ENCODE data around the gene PTPRD.

The PTPRD gene

GRCh38 chr9:10260501-10260900 is 352.3 kb downstream of the PTPRD start:
- no peak for DNase-seq

GRCh38 chr9:10259668-10260067 is 353.1 kb downstream of the PTPRD start:
- no peak for DNase-seq

- no peak for DNase-seq
Observed at GRCh38 chr9:10255758-10256157, 357.0 kb downstream of the PTPRD start.

- no peak for DNase-seq
Observed at GRCh38 chr9:10254338-10254737, 358.5 kb downstream of the PTPRD start.

- no peak for DNase-seq
Observed at GRCh38 chr9:10253341-10253740, 359.5 kb downstream of the PTPRD start.

GRCh38 chr9:10252174-10252573 is 360.6 kb downstream of the PTPRD start:
- DNase-seq: no peak

- no peak for DNase-seq
Observed at GRCh38 chr9:10251490-10251889, 361.3 kb downstream of the PTPRD start.

- DNase-seq: no peak
Observed at GRCh38 chr9:10250219-10250618, 362.6 kb downstream of the PTPRD start.

GRCh38 chr9:10248890-10249289 is 363.9 kb downstream of the PTPRD start:
- no peak for DNase-seq

- no peak for DNase-seq
Observed at GRCh38 chr9:10242255-10242654, 370.5 kb downstream of the PTPRD start.

- DNase-seq: no peak
Observed at GRCh38 chr9:10238087-10238486, 374.7 kb downstream of the PTPRD start.

GRCh38 chr9:10237584-10237983 is 375.2 kb downstream of the PTPRD start:
- no peak for DNase-seq

- DNase-seq: no peak
Observed at GRCh38 chr9:10236161-10236560, 376.6 kb downstream of the PTPRD start.

GRCh38 chr9:10235376-10235775 is 377.4 kb downstream of the PTPRD start:
- no peak for DNase-seq

- no peak for DNase-seq
Observed at GRCh38 chr9:10232352-10232930, 380.4 kb downstream of the PTPRD start.

- DNase-seq: no peak
Observed at GRCh38 chr9:10230512-10230911, 382.3 kb downstream of the PTPRD start.

GRCh38 chr9:10228082-10228481 is 384.7 kb downstream of the PTPRD start:
- no peak for DNase-seq

GRCh38 chr9:10226996-10227395 is 385.8 kb downstream of the PTPRD start:
- no peak for DNase-seq

- DNase-seq: no peak
Observed at GRCh38 chr9:10212702-10213101, 400.1 kb downstream of the PTPRD start.

- no peak for DNase-seq
Observed at GRCh38 chr9:10208691-10209069, 404.1 kb downstream of the PTPRD start.

- DNase-seq: no peak
Observed at GRCh38 chr9:10204276-10204675, 408.5 kb downstream of the PTPRD start.

- DNase-seq: no peak
Observed at GRCh38 chr9:10173561-10173960, 439.2 kb downstream of the PTPRD start.

- DNase-seq: no peak
Observed at GRCh38 chr9:10172476-10172875, 440.3 kb downstream of the PTPRD start.

- DNase-seq: no peak
Observed at GRCh38 chr9:10168241-10168640, 444.6 kb downstream of the PTPRD start.

GRCh38 chr9:10148796-10149195 is 464.0 kb downstream of the PTPRD start:
- DNase-seq: no peak
